Peyer's patch (tissue), 4 donors: ENCODE data around the gene TRIM56. TPM values are rescaled to one million over a fixed set of nuclear protein-coding genes. Genes with fewer than 3 reads are reported as not detected.
A peak's percentile ranks its signal among the peaks of the same experiment; 100 is the strongest.
"Not testable (repeated sequence)": the region's sequence is repeated elsewhere in the genome, so short reads cannot be mapped to it uniquely, and the experiment has no call there.

Experiments
- DNase-seq, 3 donors: peaks; one replicate each; pipeline ENCODE4 v3.0.0-alpha.2; 2017 to 2019
- H3K27ac ChIP-seq, 4 donors: fragments of 200-600 bp; sonication (generic); one replicate each; pipeline ENCODE4 v1.5.1; 2016 to 2019
- H3K27me3 ChIP-seq, 2 donors: fragments of 200-600 bp; sonication (generic); one replicate each; pipeline ENCODE4 v1.5.1; 2019
- H3K36me3 ChIP-seq, 3 donors: fragments of 200-600 bp; sonication (generic); one replicate each; pipeline ENCODE4 v1.5.1; 2016 to 2019
- H3K4me1 ChIP-seq, 4 donors: fragments of 200-600 bp; sonication (generic); one replicate each; pipeline ENCODE4 v1.5.1; 2016 to 2019
- H3K4me3 ChIP-seq, 4 donors: fragments of 200-600 bp; sonication (generic); 1 replicate in 3 of 4; 2 replicates in 1 of 4; pipeline ENCODE4 v1.5.1; 2016 to 2019; ENCODE audit warnings: mild to moderate bottlenecking in 1 of 4
- H3K9me3 ChIP-seq, 4 donors: fragments of 200-600 bp; sonication (generic); one replicate each; pipeline ENCODE4 v1.5.1; 2016 to 2019; ENCODE audit warnings: mild to moderate bottlenecking in 1 of 4
- CTCF ChIP-seq, 6 experiments: fragments of 450-650 bp in 4 of 6; fragments of 200-600 bp in 2 of 6; sonication (generic) in 1 of 6; IDR thresholded peaks; one replicate each; pipeline ENCODE4 v1.5.1; 2017 to 2019; ENCODE audit warnings: antibody characterized with exemption in 6 of 6, mild to moderate bottlenecking in 3 of 6, moderate library complexity in 1 of 6
- POLR2A ChIP-seq, 2 donors: fragments of 450-650 bp; IDR thresholded peaks; one replicate each; pipeline ENCODE4 v1.5.1; 2017; ENCODE audit warnings: antibody characterized with exemption in 2 of 2, mild to moderate bottlenecking in 2 of 2, moderate library complexity in 2 of 2
- total RNA-seq, 4 donors: library from RNA; depleted of rRNA; stranded (reverse); fragments of >200 nt; gene quantifications; one replicate each; pipeline ENCODE4 v1.1.0, GENCODE V29; 2016

The TRIM56 gene
- total RNA-seq, 4 donors from 2014 or later, result 19.4 to 43.7 (median 38.3) TPM

GRCh38 chr7:101127460-101128039, 42.3 kb downstream of the TRIM56 start:
- TF ChIP-seq CTCF (IDR thresholded peaks at IDR 0.05), result no peak
- no peak for TF ChIP-seq POLR2A (IDR thresholded peaks at IDR 0.05)
- no peak for DNase-seq
- H3K27ac ChIP-seq, result peak overlapping the region in 2 of 4 donors; percentile 53 to 75
- no peaks in the 10 kb centered on the region for H3K36me3 ChIP-seq
- H3K4me3 ChIP-seq, result peak overlapping the region in 2 of 4 donors; percentile 19 to 40
- no peaks in the 10 kb centered on the region for H3K27me3 ChIP-seq
- H3K9me3 ChIP-seq, result no peaks in the 10 kb centered on the region
- H3K4me1 ChIP-seq, result peaks cover 0 to 35% (median 6%) of the 10 kb centered on the region in 4 donors

- no peaks in the 10 kb centered on the region for H3K27me3 ChIP-seq
- TF ChIP-seq POLR2A (IDR thresholded peaks at IDR 0.05), result no peak
- TF ChIP-seq CTCF (IDR thresholded peaks at IDR 0.05), result no peak
- no peaks in the 10 kb centered on the region for H3K36me3 ChIP-seq
- peaks cover 0 to 30% (median 6%) of the 10 kb centered on the region in 4 donors for H3K4me1 ChIP-seq
- no peak for DNase-seq
- peak overlapping the region in 1 of 4 donors; percentile 19 for H3K4me3 ChIP-seq
- H3K27ac ChIP-seq, result no peak overlapping the region
- H3K9me3 ChIP-seq, result no peaks in the 10 kb centered on the region
These were observed 43.0 kb downstream of the TRIM56 start for GRCh38 chr7:101128040-101128834.

GRCh38 chr7:101129603-101130117, 44.4 kb downstream of the TRIM56 start:
- Histone ChIP-seq H3K9me3 (no peaks in the 10 kb centered on the region), H3K4me3 (no peak overlapping the region), H3K27me3 (no peaks in the 10 kb centered on the region), H3K27ac (no peak overlapping the region), H3K36me3 (no peaks in the 10 kb centered on the region), H3K4me1 (peaks cover 0 to 24% (median 6%) of the 10 kb centered on the region in 4 donors)
- DNase-seq, result no peak
- no peak for TF ChIP-seq CTCF (IDR thresholded peaks at IDR 0.05)
- no peak for TF ChIP-seq POLR2A (IDR thresholded peaks at IDR 0.05)

- not testable (repeated sequence) for DNase-seq, H3K4me1 ChIP-seq, H3K4me3 ChIP-seq, H3K27ac ChIP-seq, H3K36me3 ChIP-seq, H3K9me3 ChIP-seq, H3K27me3 ChIP-seq
These were observed 47.6 kb downstream of the TRIM56 start for GRCh38 chr7:101132626-101133600.

GRCh38 chr7:101133621-101134398, 48.5 kb downstream of the TRIM56 start:
- Histone ChIP-seq H3K9me3 (no peaks in the 10 kb centered on the region), H3K27ac (no peak overlapping the region), H3K4me3 (no peak overlapping the region), H3K4me1 (peaks cover 0 to 16% (median 3%) of the 10 kb centered on the region in 4 donors), H3K36me3 (no peaks in the 10 kb centered on the region), H3K27me3 (no peaks in the 10 kb centered on the region)
- TF ChIP-seq CTCF (IDR thresholded peaks at IDR 0.05) (no peak), POLR2A (IDR thresholded peaks at IDR 0.05) (no peak)
- no peak for DNase-seq
